ENCODE data around the gene TTLL10.

TTLL10 gene

GRCh38 chr1:1238702-1239178 is 65.1 kb downstream of the TTLL10 start:
- no peak for DNase-seq

- DNase-seq: no peak
Measured at GRCh38 chr1:1239227-1239613, 65.5 kb downstream of the TTLL10 start.

DNA sequence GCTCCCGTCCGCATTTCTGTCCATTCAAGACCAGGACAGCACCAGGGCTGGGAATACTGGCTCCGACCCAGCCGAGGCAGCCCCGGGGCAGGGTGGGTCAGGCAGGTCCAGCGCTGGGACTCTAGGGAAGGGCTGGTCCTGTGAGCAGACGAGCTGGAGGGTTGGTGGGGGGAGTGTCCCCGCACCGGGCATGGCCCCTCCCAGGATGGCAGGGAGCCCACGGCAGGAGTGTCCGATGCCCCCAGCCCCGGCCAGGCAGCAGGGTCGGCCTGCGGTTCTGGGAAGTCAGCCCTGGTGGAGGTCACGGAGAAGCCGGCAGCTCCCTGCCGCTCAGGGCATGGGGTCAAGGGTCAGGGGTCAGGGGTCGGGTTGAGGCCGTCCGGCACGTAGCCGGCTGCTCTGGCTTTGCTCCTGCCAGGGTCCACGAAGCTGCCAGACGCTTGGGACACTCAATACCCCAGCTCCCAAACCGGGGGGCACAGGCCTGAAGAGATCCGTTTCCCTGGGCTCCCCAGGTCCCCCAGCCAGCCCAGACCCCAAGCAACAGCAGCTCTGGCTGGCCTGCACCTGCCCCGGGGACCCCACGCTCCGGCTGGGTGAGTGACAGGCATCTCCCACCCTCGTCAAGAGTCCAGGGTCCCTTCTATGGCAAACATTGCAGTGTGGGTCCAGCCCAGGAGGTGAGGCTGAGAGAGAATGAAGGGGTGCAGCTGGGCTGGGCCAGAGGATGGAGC is 66.1 kb downstream of the TTLL10 start:
- no peak for DNase-seq

DNA sequence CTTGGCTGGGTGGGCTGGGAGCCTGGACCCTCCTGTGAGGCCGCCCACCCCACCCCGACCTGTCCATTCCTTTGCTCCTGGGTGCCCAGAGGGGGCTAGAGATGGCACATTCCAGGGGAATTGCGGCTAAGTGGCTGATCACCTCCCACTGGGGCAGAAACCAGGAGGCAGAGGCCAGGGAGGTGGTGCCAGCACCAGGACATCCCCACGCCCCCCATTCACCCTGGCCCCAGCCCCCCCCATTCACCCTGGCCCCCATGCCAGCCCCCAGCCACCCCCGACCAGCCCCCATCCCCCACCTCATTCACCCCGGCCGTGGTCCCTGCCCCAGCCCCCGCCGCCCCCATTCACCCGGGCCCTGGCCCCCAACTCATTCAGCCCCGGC is 66.7 kb downstream of the TTLL10 start:
- no peak for DNase-seq

- no peak for DNase-seq
Measured at GRCh38 chr1:1240822-1241587, 67.3 kb downstream of the TTLL10 start.

DNA sequence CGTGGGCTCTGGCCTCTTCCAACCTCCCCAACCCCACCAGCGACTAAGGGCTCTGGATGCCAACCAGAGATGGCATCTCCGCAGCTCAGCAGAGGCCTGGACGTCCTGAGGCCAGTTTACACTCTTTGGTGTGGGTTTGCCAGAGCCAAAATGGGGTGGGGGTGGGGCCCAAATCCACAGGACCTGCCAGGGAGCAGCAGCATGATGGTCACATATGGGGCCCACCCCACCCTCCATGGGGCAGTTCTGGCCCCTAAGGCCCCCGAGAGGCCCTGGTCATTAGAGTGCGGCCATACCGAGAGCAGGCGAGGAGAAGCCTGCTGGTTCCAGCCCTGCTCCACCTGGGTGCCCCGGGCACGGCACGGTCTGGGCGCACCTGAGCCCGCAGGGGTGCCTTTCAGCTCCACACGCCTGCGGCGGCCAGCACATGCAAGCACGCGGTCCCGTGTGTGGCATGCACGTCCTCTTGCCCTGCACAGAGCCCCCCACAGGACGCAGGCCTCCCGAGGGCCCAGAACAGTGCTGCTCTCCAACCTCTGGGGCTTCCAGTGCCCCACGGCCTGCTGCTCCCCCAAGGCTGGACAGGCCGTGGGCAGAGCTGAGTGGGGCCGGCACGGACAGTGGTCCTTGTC is 68.0 kb downstream of the TTLL10 start:
- no peak for DNase-seq

- DNase-seq: no peak
Measured at GRCh38 chr1:1242461-1243265, 69.0 kb downstream of the TTLL10 start.

DNA sequence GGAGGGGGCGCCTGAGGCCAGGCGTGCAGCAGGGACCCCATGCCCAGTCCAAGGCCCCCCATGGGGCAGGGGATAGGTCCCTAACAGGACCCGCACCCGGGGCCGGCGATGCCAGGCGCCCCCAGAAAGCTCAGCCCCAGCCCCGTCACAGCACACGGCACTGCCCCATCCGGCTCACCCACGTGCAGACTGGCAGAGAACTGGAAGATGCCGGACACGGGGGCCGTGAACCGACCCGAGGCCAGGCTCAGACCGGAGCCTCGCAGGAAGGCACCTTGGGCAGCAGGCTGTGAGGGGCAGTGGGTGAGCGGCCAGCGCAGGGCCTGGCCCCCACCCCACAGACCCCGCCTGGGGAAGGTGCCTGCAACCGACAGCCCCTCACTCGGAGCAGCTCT is 69.6 kb downstream of the TTLL10 start:
- no peak for DNase-seq

GRCh38 chr1:1243807-1244191 is 70.1 kb downstream of the TTLL10 start:
- DNase-seq: no peak

- DNase-seq: no peak
Measured at GRCh38 chr1:1244192-1244811, 70.6 kb downstream of the TTLL10 start.

DNA sequence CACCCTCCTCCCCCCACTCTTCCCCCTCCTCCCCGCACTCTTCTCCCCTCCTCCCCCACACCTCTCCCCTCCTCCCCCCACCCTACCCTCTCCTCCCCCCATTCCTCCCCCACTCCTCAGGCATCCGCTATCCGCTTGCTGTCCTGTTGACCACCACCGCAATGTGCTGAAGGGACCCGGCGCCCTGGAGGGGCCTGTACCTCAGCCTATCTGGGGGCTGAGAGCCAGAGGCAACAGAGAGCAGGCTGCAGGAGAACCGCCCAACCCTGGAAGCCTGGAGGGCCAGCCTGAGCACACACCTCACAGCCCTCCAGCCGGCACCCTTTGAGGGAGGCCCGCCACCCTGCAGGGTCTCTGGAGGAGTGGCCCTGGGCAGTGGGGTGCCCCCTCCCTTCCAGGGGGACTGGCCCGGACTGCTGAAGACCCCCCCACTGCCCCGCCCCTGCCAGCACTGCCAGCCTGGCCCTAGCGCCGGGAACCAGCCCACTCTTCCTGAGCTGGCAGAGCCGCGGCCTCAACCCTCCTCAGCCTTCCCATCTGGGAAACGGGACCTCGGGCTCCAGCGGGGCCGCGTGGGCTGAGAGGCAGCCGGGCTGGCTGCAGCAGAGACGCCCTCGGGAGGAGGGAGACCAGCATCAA is 71.6 kb downstream of the TTLL10 start:
- DNase-seq: no peak

GRCh38 chr1:1245817-1246576 is 72.3 kb downstream of the TTLL10 start:
- no peak for DNase-seq

GRCh38 chr1:1246577-1247340 is 73.1 kb downstream of the TTLL10 start, which contains the start of gene C1QTNF12:
TSS of gene C1QTNF12 (minus strand) at chr1:1246722. CDS start at chr1:1246690, 32 bp downstream.
- DNase-seq: no peak

DNA sequence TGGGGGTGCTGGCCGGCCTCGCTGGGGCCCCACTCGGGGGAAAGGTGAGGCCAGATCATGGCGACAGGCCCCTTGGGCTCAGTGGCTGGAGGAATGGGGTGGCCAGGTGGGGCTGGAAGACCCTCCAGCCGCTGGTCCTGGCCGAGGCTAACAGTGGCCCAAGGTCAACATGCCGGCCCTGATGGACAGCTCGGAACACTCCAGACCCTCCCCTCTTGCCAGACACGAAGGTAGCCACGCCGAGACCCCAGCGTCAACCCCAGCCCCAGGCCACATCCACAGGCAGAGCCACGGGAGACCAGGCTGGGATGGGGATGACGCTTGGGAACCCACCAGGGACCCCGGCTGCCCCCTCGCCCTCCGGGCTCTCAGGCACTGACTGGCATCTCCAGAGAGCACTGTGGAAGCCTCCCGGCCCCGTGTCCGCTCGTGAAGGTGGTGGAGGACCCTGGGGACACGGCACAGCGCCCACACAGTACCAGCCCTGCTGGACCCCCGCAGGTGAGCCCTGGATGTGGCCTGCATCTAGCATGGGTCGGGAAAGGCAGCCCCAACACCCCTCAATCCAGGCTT is 73.7 kb downstream of the TTLL10 start:
- no peak for DNase-seq

Measured in left hindlimb (tissue), 1 donor.